ENCODE measurements around the gene JAG1.

The JAG1 gene

DNA sequence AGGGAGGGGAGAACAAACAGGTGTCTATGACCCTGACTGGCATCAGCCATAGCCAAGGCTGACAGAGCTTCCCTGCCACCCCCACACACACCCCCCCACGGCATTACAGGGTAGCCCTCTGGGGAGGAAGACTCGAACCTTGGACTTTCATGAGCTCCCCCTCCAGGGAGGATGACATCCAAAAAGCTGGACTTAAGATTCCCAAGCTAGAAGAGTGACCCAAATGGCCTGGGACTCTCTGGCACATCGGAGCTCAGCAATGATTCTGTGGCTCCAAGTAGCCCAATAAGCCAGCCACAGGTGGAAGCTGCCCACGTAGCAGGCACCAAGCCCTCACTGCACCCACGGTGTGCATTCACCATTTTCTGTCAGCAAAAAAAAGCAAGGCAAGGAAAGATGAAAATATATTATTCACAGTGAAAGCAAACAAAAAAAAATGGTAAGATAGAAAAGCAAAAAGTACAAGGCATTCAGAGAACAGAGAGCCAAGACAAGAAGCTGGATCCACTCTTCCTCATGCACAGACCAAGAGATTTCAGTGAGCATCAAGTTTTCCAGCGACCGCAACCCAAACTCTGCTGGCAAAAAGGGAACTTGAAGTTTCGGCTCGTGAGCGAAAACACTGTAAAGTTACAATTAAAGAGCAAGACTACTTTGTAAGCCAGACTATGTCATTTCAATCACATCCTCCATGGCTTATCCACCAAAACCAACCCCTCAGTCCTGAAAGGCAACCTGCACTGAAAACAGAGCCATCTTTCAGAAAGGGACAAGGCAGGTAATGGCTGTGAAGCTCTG, 10.9 kb downstream of the JAG1 start:
- no peak overlapping the region for H3K9ac ChIP-seq (ENCODE audit: insufficient read length, low read depth)
- TF ChIP-seq ZNF274 (IDR thresholded peaks at IDR 0.05; ENCODE audit: low read depth, low read length) = no peak
- DNase-seq (ENCODE audit: low read depth, low spot score) = no peak
- peaks cover 7% of the 10 kb centered on the region for H3K4me1 ChIP-seq (ENCODE audit: insufficient read depth, insufficient read length)
- no peak overlapping the region for H3K4me3 ChIP-seq (ENCODE audit: insufficient read length, low read depth)
- no peaks in the 10 kb centered on the region for H3K27me3 ChIP-seq (ENCODE audit: insufficient read depth, insufficient read length)
- no peaks in the 10 kb centered on the region for H3K9me3 ChIP-seq (ENCODE audit: insufficient read depth, low read length)
- peaks cover 68% of the 10 kb centered on the region for H3K36me3 ChIP-seq (ENCODE audit: insufficient read depth, insufficient read length, low read length)

DNA sequence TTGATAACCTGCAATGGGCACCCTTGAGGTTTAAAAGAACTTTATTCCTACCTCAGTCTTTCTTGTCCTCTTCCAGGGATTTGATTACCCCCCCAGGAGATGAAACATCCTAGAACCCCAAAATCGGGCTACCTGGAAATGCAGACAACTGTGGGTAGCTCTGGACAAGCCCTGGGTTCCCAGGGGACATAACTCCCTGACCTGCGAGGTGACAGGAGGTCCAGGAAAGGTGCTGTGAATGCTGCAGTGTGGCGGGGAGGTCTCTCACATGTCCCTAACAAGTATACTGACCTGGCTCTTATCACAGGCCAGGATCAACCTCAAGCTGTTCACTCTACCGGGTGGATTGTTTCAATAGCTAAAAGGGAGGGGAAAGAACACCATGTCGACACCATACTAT, 11.6 kb downstream of the JAG1 start:
- Histone ChIP-seq H3K36me3 (ENCODE audit: insufficient read depth, insufficient read length, low read length) (peaks cover 67% of the 10 kb centered on the region), H3K9me3 (ENCODE audit: insufficient read depth, low read length) (no peaks in the 10 kb centered on the region)

DNA sequence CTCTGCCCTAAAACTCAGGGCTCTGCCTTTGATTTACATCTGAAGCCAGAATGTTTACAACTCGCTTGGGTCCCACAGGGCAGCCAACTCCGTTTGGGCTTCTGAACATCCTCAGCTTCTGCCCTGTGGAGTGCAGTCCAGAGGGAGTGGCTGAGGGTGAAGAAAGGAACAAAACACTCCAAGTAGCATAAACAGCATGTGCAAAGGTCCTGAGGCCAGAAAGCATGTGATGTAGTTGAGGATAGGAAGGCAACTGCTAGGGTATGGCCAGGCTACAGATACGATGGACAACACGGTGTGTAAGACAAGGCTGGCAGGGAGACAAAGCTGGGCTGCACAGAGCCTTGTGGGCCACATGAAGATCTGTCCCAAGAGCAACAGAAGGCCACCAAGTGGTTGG, 12.5 kb downstream of the JAG1 start:
- no peak for TF ChIP-seq ZNF274 (IDR thresholded peaks at IDR 0.05; ENCODE audit: low read depth, low read length)
- TF ChIP-seq SUZ12 (IDR thresholded peaks at IDR 0.05; ENCODE audit: extremely low read depth, insufficient read depth, insufficient read length) = no peak
- TF ChIP-seq YY1 (IDR thresholded peaks at IDR 0.05; ENCODE audit: insufficient read depth, insufficient read length) = no peak
- Histone ChIP-seq H3K36me3 (ENCODE audit: insufficient read depth, insufficient read length, low read length) (peaks cover 74% of the 10 kb centered on the region), H3K27me3 (ENCODE audit: insufficient read depth, insufficient read length) (no peaks in the 10 kb centered on the region), H3K9ac (ENCODE audit: insufficient read length, low read depth) (no peak overlapping the region), H3K4me1 (ENCODE audit: insufficient read depth, insufficient read length) (peaks cover 7% of the 10 kb centered on the region), H3K4me3 (ENCODE audit: insufficient read length, low read depth) (no peak overlapping the region), H3K9me3 (ENCODE audit: insufficient read depth, low read length) (no peaks in the 10 kb centered on the region)
- no peak for DNase-seq (ENCODE audit: low read depth, low spot score)

More for the DNA sequence above, 11.6 kb downstream of the JAG1 start:
- Histone ChIP-seq H3K27me3 (ENCODE audit: insufficient read depth, insufficient read length) (no peaks in the 10 kb centered on the region), H3K4me1 (ENCODE audit: insufficient read depth, insufficient read length) (peaks cover 7% of the 10 kb centered on the region), H3K9ac (ENCODE audit: insufficient read length, low read depth) (no peak overlapping the region), H3K4me3 (ENCODE audit: insufficient read length, low read depth) (no peak overlapping the region)
- no peak for TF ChIP-seq YY1 (IDR thresholded peaks at IDR 0.05; ENCODE audit: insufficient read depth, insufficient read length)
- TF ChIP-seq SUZ12 (IDR thresholded peaks at IDR 0.05; ENCODE audit: extremely low read depth, insufficient read depth, insufficient read length) = no peak
- no peak for TF ChIP-seq ZNF274 (IDR thresholded peaks at IDR 0.05; ENCODE audit: low read depth, low read length)
- no peak for DNase-seq (ENCODE audit: low read depth, low spot score)

DNA sequence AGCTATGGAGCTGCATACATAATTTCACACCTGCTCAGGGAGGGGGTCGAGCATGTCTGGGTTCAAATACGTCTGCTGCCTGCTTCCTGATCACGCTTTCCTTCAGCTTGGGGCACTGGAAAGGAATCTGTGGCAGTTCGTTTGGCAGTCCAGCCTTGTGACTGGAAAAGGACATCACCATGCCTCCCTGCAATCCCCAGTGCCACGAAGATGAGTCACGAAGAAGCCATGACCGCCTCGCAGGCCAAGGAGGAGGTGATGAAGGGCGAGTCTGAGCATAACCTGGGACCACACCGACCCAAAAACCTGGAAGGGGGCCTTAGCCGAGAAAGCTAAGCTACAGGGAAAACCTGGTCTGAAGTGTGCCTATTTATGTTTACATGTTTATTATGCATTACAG, 13.1 kb downstream of the JAG1 start:
- H3K9me3 ChIP-seq (ENCODE audit: insufficient read depth, low read length) = no peaks in the 10 kb centered on the region
- H3K36me3 ChIP-seq (ENCODE audit: insufficient read depth, insufficient read length, low read length) = peaks cover 80% of the 10 kb centered on the region
- H3K4me3 ChIP-seq (ENCODE audit: insufficient read length, low read depth) = no peak overlapping the region
- DNase-seq (ENCODE audit: low read depth, low spot score) = no peak
- peaks cover 7% of the 10 kb centered on the region for H3K4me1 ChIP-seq (ENCODE audit: insufficient read depth, insufficient read length)
- no peak for TF ChIP-seq ZNF274 (IDR thresholded peaks at IDR 0.05; ENCODE audit: low read depth, low read length)
- TF ChIP-seq SUZ12 (IDR thresholded peaks at IDR 0.05; ENCODE audit: extremely low read depth, insufficient read depth, insufficient read length) = no peak
- TF ChIP-seq YY1 (IDR thresholded peaks at IDR 0.05; ENCODE audit: insufficient read depth, insufficient read length) = no peak
- H3K9ac ChIP-seq (ENCODE audit: insufficient read length, low read depth) = no peak overlapping the region
- H3K27me3 ChIP-seq (ENCODE audit: insufficient read depth, insufficient read length) = no peaks in the 10 kb centered on the region

DNA sequence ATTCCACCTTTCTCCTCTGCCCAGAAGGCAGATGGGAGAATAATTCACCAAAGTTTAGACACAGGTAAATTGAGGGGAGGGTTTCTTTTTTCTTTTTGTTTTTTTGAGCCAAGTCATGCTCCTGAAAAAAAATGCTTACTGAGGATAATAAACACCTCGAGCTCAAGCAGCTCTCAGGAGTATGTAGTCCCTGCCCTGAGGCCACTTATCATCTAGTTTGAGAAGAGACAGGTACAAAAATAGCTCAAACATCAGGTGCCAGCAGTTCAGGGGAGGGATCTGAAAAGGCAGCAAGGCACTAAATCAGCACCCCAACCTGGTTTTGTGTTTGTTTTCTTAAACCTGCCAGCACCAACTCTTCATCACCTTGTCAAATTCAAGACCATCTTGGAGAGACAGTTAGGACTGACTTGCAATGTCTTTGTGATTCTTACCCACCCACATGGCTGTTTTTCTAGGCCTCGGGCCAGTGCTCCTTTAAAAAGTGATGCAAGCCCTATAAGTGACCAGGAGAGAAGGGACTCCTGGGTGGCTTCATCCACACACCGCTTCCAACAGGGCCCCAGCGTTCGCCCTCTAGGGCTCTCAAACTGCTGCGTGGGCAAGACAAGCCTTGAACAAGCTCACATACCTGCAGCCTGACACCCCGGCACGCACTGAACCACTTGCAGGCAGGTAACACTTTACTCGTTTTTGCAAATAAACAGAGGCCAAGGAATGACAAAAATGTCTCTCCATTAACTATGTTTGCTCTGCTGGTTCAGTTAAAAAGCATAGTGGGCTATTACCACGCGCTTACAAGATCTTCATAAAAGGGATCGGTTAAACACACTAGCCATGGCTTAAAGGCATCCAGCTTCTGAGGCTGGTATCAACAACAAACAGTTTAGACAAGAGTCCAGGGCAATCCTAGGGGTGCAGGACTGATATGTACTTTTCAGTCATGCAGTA, 13.9 kb downstream of the JAG1 start:
- TF ChIP-seq SUZ12 (IDR thresholded peaks at IDR 0.05; ENCODE audit: extremely low read depth, insufficient read depth, insufficient read length) = no peak
- no peak for TF ChIP-seq ZNF274 (IDR thresholded peaks at IDR 0.05; ENCODE audit: low read depth, low read length)
- no peak for TF ChIP-seq YY1 (IDR thresholded peaks at IDR 0.05; ENCODE audit: insufficient read depth, insufficient read length)
- H3K4me1 ChIP-seq (ENCODE audit: insufficient read depth, insufficient read length) = peaks cover 7% of the 10 kb centered on the region
- H3K27me3 ChIP-seq (ENCODE audit: insufficient read depth, insufficient read length) = no peaks in the 10 kb centered on the region
- H3K4me3 ChIP-seq (ENCODE audit: insufficient read length, low read depth) = no peak overlapping the region
- DNase-seq (ENCODE audit: low read depth, low spot score) = no peak
- peaks cover 87% of the 10 kb centered on the region for H3K36me3 ChIP-seq (ENCODE audit: insufficient read depth, insufficient read length, low read length)
- no peaks in the 10 kb centered on the region for H3K9me3 ChIP-seq (ENCODE audit: insufficient read depth, low read length)
- H3K9ac ChIP-seq (ENCODE audit: insufficient read length, low read depth) = no peak overlapping the region

DNA sequence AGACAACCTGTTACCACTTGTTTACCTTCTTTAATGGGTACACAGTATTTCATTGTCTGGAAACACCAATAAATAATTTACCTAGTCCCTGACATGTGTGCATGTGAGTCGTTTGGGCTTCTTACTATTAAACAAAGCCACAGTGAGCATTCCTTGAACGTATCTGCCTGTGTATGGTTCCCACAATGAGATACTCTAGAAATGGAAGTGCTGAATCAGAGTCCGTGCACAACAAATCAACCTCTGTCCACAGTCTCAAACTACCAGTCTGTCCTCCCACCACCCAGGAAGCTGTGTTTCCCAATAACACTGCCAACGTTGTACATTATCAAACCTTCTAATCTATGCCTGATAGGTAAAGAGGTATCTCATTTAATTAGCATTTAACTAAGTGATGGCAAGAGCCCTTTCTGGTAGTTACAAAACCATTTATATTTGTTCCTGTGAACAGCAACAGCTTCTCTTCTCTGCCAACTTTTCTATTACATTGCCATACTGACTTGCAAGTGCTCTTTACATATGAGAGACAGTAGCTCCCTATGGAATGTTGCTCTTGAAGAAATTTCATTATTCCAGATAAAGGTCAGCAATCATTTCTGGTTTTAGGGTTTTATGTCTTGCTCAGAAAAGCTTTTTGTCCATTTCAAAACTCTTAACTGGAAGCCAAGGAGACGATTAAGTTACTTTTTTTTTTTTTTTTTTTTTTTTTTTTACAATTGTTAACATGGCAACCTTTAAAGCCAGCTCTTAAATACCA, 14.7 kb downstream of the JAG1 start:
- TF ChIP-seq ZNF274 (IDR thresholded peaks at IDR 0.05; ENCODE audit: low read depth, low read length) (no peak), YY1 (IDR thresholded peaks at IDR 0.05; ENCODE audit: insufficient read depth, insufficient read length) (no peak), SUZ12 (IDR thresholded peaks at IDR 0.05; ENCODE audit: extremely low read depth, insufficient read depth, insufficient read length) (no peak)
- H3K4me1 ChIP-seq (ENCODE audit: insufficient read depth, insufficient read length) = peaks cover 8% of the 10 kb centered on the region
- H3K27me3 ChIP-seq (ENCODE audit: insufficient read depth, insufficient read length) = no peaks in the 10 kb centered on the region
- H3K9me3 ChIP-seq (ENCODE audit: insufficient read depth, low read length) = no peaks in the 10 kb centered on the region
- no peak overlapping the region for H3K9ac ChIP-seq (ENCODE audit: insufficient read length, low read depth)
- H3K4me3 ChIP-seq (ENCODE audit: insufficient read length, low read depth) = no peak overlapping the region
- DNase-seq (ENCODE audit: low read depth, low spot score) = no peak
- H3K36me3 ChIP-seq (ENCODE audit: insufficient read depth, insufficient read length, low read length) = peaks cover 96% of the 10 kb centered on the region

Measured in NT2/D1 (cell line).